Gastroesophageal sphincter (tissue), 4 donors: Measurements from ENCODE around the gene SCYGR4. TPM values are rescaled to one million over a fixed set of nuclear protein-coding genes. Genes with fewer than 3 reads are reported as not detected.

Experiments
- ATAC-seq: fragments of 150-250 bp; one replicate; pipeline ENCODE4 v1.9.1; 2016; ENCODE audit warnings: mild to moderate bottlenecking, moderate library complexity
- H3K27ac ChIP-seq, 4 donors: fragments of 200-600 bp; sonication (generic) in 3 of 4; 1 replicate in 3 of 4; 2 replicates in 1 of 4; pipeline ENCODE4 v1.5.1; 2016 to 2019
- H3K27me3 ChIP-seq: fragments of 200-600 bp; sonication (generic); one replicate; pipeline ENCODE4 v1.5.1; 2019
- H3K36me3 ChIP-seq, 2 donors: fragments of 200-600 bp; sonication (generic); one replicate each; pipeline ENCODE4 v1.5.1; 2019; ENCODE audit warnings: control low read depth in 1 of 2
- H3K4me1 ChIP-seq, 3 donors: fragments of 200-600 bp; sonication (generic); 1 replicate in 2 of 3; 2 replicates in 1 of 3; pipeline ENCODE4 v1.5.1; 2016 to 2019; ENCODE audit warnings: control low read depth in 2 of 3
- H3K4me3 ChIP-seq, 2 donors: fragments of 200-600 bp; sonication (generic); one replicate each; pipeline ENCODE4 v1.5.1; 2019; ENCODE audit warnings: mild to moderate bottlenecking in 1 of 2, moderate library complexity in 1 of 2
- H3K9me3 ChIP-seq, 3 donors: fragments of 200-600 bp; sonication (generic); one replicate each; pipeline ENCODE4 v1.5.1; 2017 to 2019; ENCODE audit warnings: control low read depth in 2 of 3
- EP300 ChIP-seq: sonication (generic); formaldehyde crosslinking; IDR thresholded peaks from one replicate; pipeline ENCODE4 v1.6.1; 2017; ENCODE audit warnings: antibody characterized with exemption, mild to moderate bottlenecking
- POLR2A ChIP-seq, 2 donors: fragments of 450-650 bp; IDR thresholded peaks; one replicate each; pipeline ENCODE4 v1.6.1; 2017; ENCODE audit warnings: antibody characterized with exemption in 2 of 2, mild to moderate bottlenecking in 2 of 2, moderate library complexity in 1 of 2
- POLR2AphosphoS5 ChIP-seq: sonication (generic); formaldehyde crosslinking; IDR thresholded peaks from one replicate; pipeline ENCODE4 v1.6.1; 2017; ENCODE audit warnings: antibody characterized with exemption
- WGBS, 2 donors: methylation state at CpG; one replicate each; pipeline ENCODE4 v1.1.5; 2018; ENCODE audit warnings: low coverage in 1 of 2; 5-methylcytosine and 5-hydroxymethylcytosine counted together
- total RNA-seq, 4 donors: library from RNA; depleted of rRNA; stranded (reverse); fragments of >200 nt; gene quantifications; one replicate each; pipeline ENCODE4 v1.1.0, GENCODE V29; 2016
- TF ChIP-seq, protein P1 (sequence below), 4 experiments: fragments of 200-600 bp in 2 of 4; fragments of 450-650 bp in 2 of 4; sonication (generic) in 1 of 4; IDR thresholded peaks; one replicate each; pipeline ENCODE4 v1.5.1; 2017 to 2019; ENCODE audit warnings: antibody characterized with exemption in 4 of 4, mild to moderate bottlenecking in 2 of 4, moderate library complexity in 2 of 4

SCYGR4 gene
- total RNA-seq, 4 donors from 2014 or later: 0.62 TPM; not detected in 3

DNA sequence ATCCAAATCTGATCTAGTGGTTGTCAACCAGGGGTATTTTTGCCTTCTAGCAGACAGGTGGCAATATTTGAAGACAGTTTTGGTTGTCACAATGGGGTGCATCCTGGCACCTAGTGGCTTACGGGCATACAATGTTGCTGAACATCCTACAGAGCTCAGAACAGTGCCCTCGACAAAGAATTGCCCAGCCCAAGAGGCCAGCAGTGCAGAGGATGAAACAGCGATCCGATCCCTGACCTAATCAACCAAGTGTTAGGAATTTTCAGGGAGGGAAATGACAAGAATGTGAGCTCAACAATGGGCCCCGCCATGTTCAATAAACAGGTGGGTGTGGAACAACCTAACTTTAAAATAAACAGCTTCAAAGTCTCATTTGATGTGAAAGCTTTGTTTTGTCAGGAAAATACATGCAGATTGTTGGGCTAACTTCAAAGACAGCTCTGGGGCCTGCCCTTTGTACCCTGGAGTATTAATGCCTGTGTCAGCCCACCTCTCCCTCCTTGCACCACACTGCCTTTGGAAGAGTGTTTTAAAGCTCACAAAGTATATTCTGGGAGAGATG is 26.8 kb downstream of the SCYGR4 start:
- Histone ChIP-seq H3K9me3 (no peaks in the 10 kb centered on the region), H3K4me1 (no peaks in the 10 kb centered on the region), H3K36me3 (no peaks in the 10 kb centered on the region), H3K27me3 (no peaks in the 10 kb centered on the region), H3K27ac (no peak overlapping the region), H3K4me3 (no peak overlapping the region)
- no peak for ATAC-seq
- WGBS, 2 donors: 64 to 91% methylated on average over 1 to 2 of the region's 5 CpGs
- TF ChIP-seq POLR2A (IDR thresholded peaks at IDR 0.05) (no peak), EP300 (no peak), POLR2AphosphoS5 (no peak)
- TF ChIP-seq, protein P1, sequence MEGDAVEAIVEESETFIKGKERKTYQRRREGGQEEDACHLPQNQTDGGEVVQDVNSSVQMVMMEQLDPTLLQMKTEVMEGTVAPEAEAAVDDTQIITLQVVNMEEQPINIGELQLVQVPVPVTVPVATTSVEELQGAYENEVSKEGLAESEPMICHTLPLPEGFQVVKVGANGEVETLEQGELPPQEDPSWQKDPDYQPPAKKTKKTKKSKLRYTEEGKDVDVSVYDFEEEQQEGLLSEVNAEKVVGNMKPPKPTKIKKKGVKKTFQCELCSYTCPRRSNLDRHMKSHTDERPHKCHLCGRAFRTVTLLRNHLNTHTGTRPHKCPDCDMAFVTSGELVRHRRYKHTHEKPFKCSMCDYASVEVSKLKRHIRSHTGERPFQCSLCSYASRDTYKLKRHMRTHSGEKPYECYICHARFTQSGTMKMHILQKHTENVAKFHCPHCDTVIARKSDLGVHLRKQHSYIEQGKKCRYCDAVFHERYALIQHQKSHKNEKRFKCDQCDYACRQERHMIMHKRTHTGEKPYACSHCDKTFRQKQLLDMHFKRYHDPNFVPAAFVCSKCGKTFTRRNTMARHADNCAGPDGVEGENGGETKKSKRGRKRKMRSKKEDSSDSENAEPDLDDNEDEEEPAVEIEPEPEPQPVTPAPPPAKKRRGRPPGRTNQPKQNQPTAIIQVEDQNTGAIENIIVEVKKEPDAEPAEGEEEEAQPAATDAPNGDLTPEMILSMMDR (IDR thresholded peaks at IDR 0.05): no peak

DNA sequence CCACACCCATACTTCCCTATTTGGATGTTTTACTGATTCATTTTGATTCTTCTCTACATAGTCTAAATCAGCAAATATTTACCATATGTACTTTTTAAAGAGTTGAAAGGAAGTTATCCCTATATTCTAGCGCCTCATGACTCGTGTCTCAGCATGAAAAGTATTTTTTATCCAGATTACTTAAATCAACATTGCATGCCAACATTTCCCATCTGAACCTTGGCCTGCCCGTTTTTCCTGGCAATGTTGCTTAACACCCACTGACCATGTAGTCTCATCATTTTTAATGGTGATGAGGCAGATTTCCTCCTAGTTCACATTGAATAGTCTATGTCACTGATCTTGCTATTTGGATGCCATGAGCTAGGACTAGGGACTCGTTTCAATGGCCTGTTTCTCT is 36.1 kb downstream of the SCYGR4 start:
- no peaks in the 10 kb centered on the region for H3K36me3 ChIP-seq
- H3K27ac ChIP-seq: no peak overlapping the region
- H3K9me3 ChIP-seq: no peaks in the 10 kb centered on the region
- no peak for TF ChIP-seq POLR2A (IDR thresholded peaks at IDR 0.05)
- TF ChIP-seq POLR2AphosphoS5: peak; percentile 36
- WGBS, 2 donors: 41 to 47% methylated on average over 3 to 4 of the region's 4 CpGs
- H3K4me3 ChIP-seq: no peak overlapping the region
- ATAC-seq: no peak
- H3K27me3 ChIP-seq: no peaks in the 10 kb centered on the region
- H3K4me1 ChIP-seq: no peaks in the 10 kb centered on the region

DNA sequence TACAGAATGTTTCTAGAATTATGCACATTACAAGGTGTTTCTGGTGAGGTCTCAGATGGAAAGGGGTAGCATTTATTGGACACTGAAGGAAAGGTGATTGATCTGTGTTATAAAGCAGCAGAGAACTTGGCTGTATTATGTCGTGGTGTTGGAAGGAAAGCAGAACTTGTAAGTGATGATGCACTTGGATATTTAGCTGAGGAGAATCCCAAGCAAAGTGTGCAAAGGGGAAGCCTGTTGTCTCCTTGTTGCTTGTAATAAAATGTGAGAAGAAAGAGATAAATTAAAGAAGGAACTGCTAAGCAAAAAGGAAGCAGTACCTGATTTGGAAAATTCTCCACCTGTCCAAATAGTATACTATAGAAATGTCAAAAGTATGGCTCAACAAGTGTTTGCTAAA is 37.1 kb downstream of the SCYGR4 start:
- TF ChIP-seq POLR2AphosphoS5 (no peak), POLR2A (IDR thresholded peaks at IDR 0.05) (no peak), EP300 (no peak)
- TF ChIP-seq, protein P1 (IDR thresholded peaks at IDR 0.05): no peak
- Histone ChIP-seq H3K36me3 (no peaks in the 10 kb centered on the region), H3K4me3 (no peak overlapping the region), H3K27ac (no peak overlapping the region), H3K27me3 (no peaks in the 10 kb centered on the region), H3K4me1 (no peaks in the 10 kb centered on the region), H3K9me3 (no peaks in the 10 kb centered on the region)
- no peak for ATAC-seq
- 45% methylated on average over 1 of the region's 1 CpG; no CpG with 5 or more reads in 1 of the 2 donors for WGBS, 2 donors

DNA sequence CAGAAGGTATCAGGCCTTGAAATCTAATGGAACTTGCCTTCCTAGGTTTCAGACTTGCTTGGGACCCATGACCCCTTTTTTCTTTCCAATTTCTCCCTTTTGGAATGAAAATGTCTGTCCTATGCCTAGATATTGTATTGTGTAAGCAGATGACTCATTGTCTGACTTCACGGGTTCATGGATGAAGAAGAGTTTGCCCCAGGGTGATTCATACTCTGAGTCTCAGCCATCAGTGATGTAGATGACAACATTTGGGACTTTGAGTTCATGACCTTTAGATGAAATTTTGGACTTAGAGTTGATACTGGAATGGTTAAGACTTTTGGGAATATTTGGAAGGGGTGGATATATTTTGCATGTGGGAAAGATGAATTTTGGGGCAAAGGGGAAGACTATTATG is 38.2 kb downstream of the SCYGR4 start:
- Histone ChIP-seq H3K4me1 (no peaks in the 10 kb centered on the region), H3K27ac (peak overlapping the region in 1 of 4 donors; percentile 21), H3K4me3 (no peak overlapping the region), H3K36me3 (no peaks in the 10 kb centered on the region), H3K9me3 (no peaks in the 10 kb centered on the region), H3K27me3 (no peaks in the 10 kb centered on the region)
- 8 to 42% methylated on average over 1 of the region's 1 CpG for WGBS, 2 donors
- TF ChIP-seq, protein P1 (IDR thresholded peaks at IDR 0.05): no peak
- TF ChIP-seq EP300: no peak
- peak; percentile 55 for TF ChIP-seq POLR2AphosphoS5
- TF ChIP-seq POLR2A (IDR thresholded peaks at IDR 0.05): no peak
- ATAC-seq: peak; percentile 89

DNA sequence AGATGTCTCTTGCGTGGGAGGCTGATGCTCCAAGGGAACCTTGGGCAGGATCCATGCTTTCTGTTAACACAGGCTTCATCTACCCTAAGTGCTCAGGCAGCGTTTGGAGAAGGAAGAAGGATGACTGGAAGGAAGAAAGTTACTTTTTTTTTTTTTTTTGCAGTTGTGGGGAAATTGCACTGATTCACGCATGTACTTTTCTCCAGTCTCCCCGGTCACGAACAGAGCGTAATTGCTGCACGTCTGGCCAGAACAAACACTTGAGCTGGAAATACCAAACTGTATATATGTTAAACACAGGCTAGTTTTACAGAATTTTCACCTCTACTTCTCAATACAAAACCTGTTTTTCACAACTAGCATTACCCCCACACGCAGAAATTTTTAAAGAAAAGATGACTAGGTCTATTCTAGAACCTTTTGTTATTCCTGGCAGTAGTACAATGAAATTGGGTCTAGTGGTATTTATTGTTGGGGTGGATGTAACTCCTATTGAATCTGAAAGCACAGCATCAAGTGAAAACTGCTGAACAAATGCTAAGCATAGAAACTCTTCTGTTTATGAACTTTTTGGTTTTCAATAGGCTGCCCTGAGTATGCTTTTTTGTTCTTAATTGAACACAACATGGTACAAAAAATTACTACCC is 40.0 kb downstream of the SCYGR4 start:
- Histone ChIP-seq H3K36me3 (no peaks in the 10 kb centered on the region), H3K27me3 (no peaks in the 10 kb centered on the region), H3K27ac (no peak overlapping the region), H3K4me3 (no peak overlapping the region), H3K4me1 (no peaks in the 10 kb centered on the region), H3K9me3 (no peaks in the 10 kb centered on the region)
- ATAC-seq: no peak
- WGBS, 2 donors: 52 to 70% methylated on average over 7 to 8 of the region's 8 CpGs
- TF ChIP-seq POLR2A (IDR thresholded peaks at IDR 0.05): no peak
- no peak for TF ChIP-seq EP300
- TF ChIP-seq, protein P1 (IDR thresholded peaks at IDR 0.05): no peak
- no peak for TF ChIP-seq POLR2AphosphoS5
